GM19372 (cell line): Measurements from ENCODE around the gene JAK1.

ENCODE experiments used
- ATAC-seq: cut with Tn5 transposase; IDR thresholded peaks from one replicate; pipeline ENCODE4 v1.9.1; 2021; ENCODE audit warnings: mild to moderate bottlenecking, low read depth, moderate library complexity; ENCODE audit not compliant: unreplicated experiment

JAK1 gene

GRCh38 chr1:64895500-64895899 lies 70.8 kb downstream of the JAK1 start:
- ATAC-seq = peak; percentile 67

- ATAC-seq = no peak
Measured at GRCh38 chr1:64894438-64895196, 71.7 kb downstream of the JAK1 start.

GRCh38 chr1:64893921-64894320 lies 72.4 kb downstream of the JAK1 start:
- no peak for ATAC-seq

GRCh38 chr1:64892576-64893573 lies 73.5 kb downstream of the JAK1 start:
- ATAC-seq = peak; percentile 39

GRCh38 chr1:64891448-64891825 lies 74.9 kb downstream of the JAK1 start:
- no peak for ATAC-seq

- ATAC-seq = no peak
Measured at GRCh38 chr1:64890699-64891447, 75.5 kb downstream of the JAK1 start.

GRCh38 chr1:64887689-64888217 lies 78.6 kb downstream of the JAK1 start:
- no peak for ATAC-seq

- no peak for ATAC-seq
Measured at GRCh38 chr1:64886877-64887276, 79.5 kb downstream of the JAK1 start.

GRCh38 chr1:64885648-64886047 lies 80.7 kb downstream of the JAK1 start:
- no peak for ATAC-seq

- ATAC-seq = no peak
Measured at GRCh38 chr1:64884261-64885040, 81.9 kb downstream of the JAK1 start.

GRCh38 chr1:64882574-64883255 lies 83.6 kb downstream of the JAK1 start:
- peak; percentile 93 for ATAC-seq

- ATAC-seq = no peak
Measured at GRCh38 chr1:64881281-64881680, 85.1 kb downstream of the JAK1 start.

GRCh38 chr1:64880449-64880848 lies 85.9 kb downstream of the JAK1 start:
- ATAC-seq = no peak

- no peak for ATAC-seq
Measured at GRCh38 chr1:64878931-64879611, 87.3 kb downstream of the JAK1 start.

GRCh38 chr1:64878090-64878489 lies 88.3 kb downstream of the JAK1 start:
- ATAC-seq = no peak

- no peak for ATAC-seq
Measured at GRCh38 chr1:64877598-64877997, 88.8 kb downstream of the JAK1 start.

- ATAC-seq = no peak
Measured at GRCh38 chr1:64877151-64877550, 89.2 kb downstream of the JAK1 start.

GRCh38 chr1:64875606-64876005 lies 90.7 kb downstream of the JAK1 start:
- no peak for ATAC-seq

GRCh38 chr1:64875101-64875500 lies 91.2 kb downstream of the JAK1 start:
- no peak for ATAC-seq
